Measurements from ENCODE around the gene SLC1A5. TPM values are rescaled to one million over a fixed set of nuclear protein-coding genes. Genes with fewer than 3 reads are reported as not detected.

Gene SLC1A5
- total RNA-seq, 1 donor from 2014 or later: 39.5 TPM

GRCh38 chr19:46731584-46731983, 56.8 kb downstream of the SLC1A5 start:
- Mint-ChIP-seq H3K4me3 (no peak overlapping the region), H3K27me3 (ENCODE audit: insufficient read depth, low read depth) (peaks cover 6% of the 10 kb centered on the region), H3K36me3 (peaks cover 24% of the 10 kb centered on the region), H3K9me3 (no peaks in the 10 kb centered on the region), H3K4me1 (peaks cover 11% of the 10 kb centered on the region), H3K27ac (no peak overlapping the region)
- TF ChIP-seq CTCF (IDR thresholded peaks at IDR 0.05): no peak
- no peak for TF ChIP-seq EZH2phosphoT487 (IDR thresholded peaks at IDR 0.05)
- no peak for TF ChIP-seq EZH2 (IDR thresholded peaks at IDR 0.05)
- no peaks in the 10 kb centered on the region for H3F3A ChIP-seq (ENCODE audit: low read depth)
- no peak overlapping the region for H3K9ac ChIP-seq
- peaks cover 45% of the 10 kb centered on the region for H3K79me2 ChIP-seq (ENCODE audit: low read depth)
- no peaks in the 10 kb centered on the region for H3K9me3 ChIP-seq (ENCODE audit: low read depth)
- no peak for DNase-seq (ENCODE audit: low spot score)
- no peak overlapping the region for H3K4me3 ChIP-seq
- H2AFZ ChIP-seq (replicated peaks): no peak overlapping the region
- no peaks in the 10 kb centered on the region for H3K4me1 ChIP-seq
- no peaks in the 10 kb centered on the region for H3K27me3 ChIP-seq
- H3K27ac ChIP-seq: no peak overlapping the region
- H3K4me2 ChIP-seq: no peak overlapping the region
- H4K20me1 ChIP-seq (ENCODE audit: low read depth): peaks cover 84% of the 10 kb centered on the region
- H3K36me3 ChIP-seq: peaks cover 4% of the 10 kb centered on the region

GRCh38 chr19:46731007-46731501, 57.3 kb downstream of the SLC1A5 start:
- no peak overlapping the region for H3K27ac ChIP-seq
- H4K20me1 ChIP-seq (ENCODE audit: low read depth): peaks cover 83% of the 10 kb centered on the region
- H3K9ac ChIP-seq: no peak overlapping the region
- peaks cover 4% of the 10 kb centered on the region for H3K36me3 ChIP-seq
- H3K4me3 Mint-ChIP-seq: no peak overlapping the region
- H2AFZ ChIP-seq (replicated peaks): no peak overlapping the region
- no peaks in the 10 kb centered on the region for H3K4me1 ChIP-seq
- DNase-seq (ENCODE audit: low spot score): no peak
- no peak overlapping the region for H3K4me2 ChIP-seq
- H3K27me3 Mint-ChIP-seq (ENCODE audit: insufficient read depth, low read depth): peaks cover 6% of the 10 kb centered on the region
- H3K4me3 ChIP-seq: no peak overlapping the region
- TF ChIP-seq EZH2 (IDR thresholded peaks at IDR 0.05) (no peak), CTCF (IDR thresholded peaks at IDR 0.05) (no peak), EZH2phosphoT487 (IDR thresholded peaks at IDR 0.05) (no peak)
- H3K9me3 ChIP-seq (ENCODE audit: low read depth): no peaks in the 10 kb centered on the region
- H3K9me3 Mint-ChIP-seq: no peaks in the 10 kb centered on the region
- H3K4me1 Mint-ChIP-seq: peaks cover 15% of the 10 kb centered on the region
- H3K36me3 Mint-ChIP-seq: peaks cover 27% of the 10 kb centered on the region
- H3F3A ChIP-seq (ENCODE audit: low read depth): no peaks in the 10 kb centered on the region
- peak overlapping the region; percentile 42 for H3K27ac Mint-ChIP-seq
- H3K79me2 ChIP-seq (ENCODE audit: low read depth): peaks cover 43% of the 10 kb centered on the region
- H3K27me3 ChIP-seq: no peaks in the 10 kb centered on the region

- Mint-ChIP-seq H3K9me3 (no peaks in the 10 kb centered on the region), H3K4me3 (no peak overlapping the region), H3K27ac (peak overlapping the region; percentile 42), H3K4me1 (peaks cover 19% of the 10 kb centered on the region), H3K27me3 (ENCODE audit: insufficient read depth, low read depth) (peaks cover 6% of the 10 kb centered on the region), H3K36me3 (peaks cover 31% of the 10 kb centered on the region)
- DNase-seq (ENCODE audit: low spot score): no peak
- TF ChIP-seq EZH2 (IDR thresholded peaks at IDR 0.05): no peak
- no peak for TF ChIP-seq EZH2phosphoT487 (IDR thresholded peaks at IDR 0.05)
- no peak for TF ChIP-seq CTCF (IDR thresholded peaks at IDR 0.05)
- Histone ChIP-seq H3K27ac (no peak overlapping the region), H3K4me2 (no peak overlapping the region), H3K4me1 (no peaks in the 10 kb centered on the region), H3F3A (ENCODE audit: low read depth) (no peaks in the 10 kb centered on the region), H3K79me2 (ENCODE audit: low read depth) (peaks cover 39% of the 10 kb centered on the region), H3K36me3 (peaks cover 4% of the 10 kb centered on the region), H3K27me3 (no peaks in the 10 kb centered on the region), H3K4me3 (no peak overlapping the region), H3K9me3 (ENCODE audit: low read depth) (no peaks in the 10 kb centered on the region), H4K20me1 (ENCODE audit: low read depth) (peaks cover 81% of the 10 kb centered on the region), H3K9ac (no peak overlapping the region), H2AFZ (replicated peaks) (no peak overlapping the region)
Measured at GRCh38 chr19:46730595-46730994, 57.8 kb downstream of the SLC1A5 start.

Measured in neural progenitor cell (in vitro differentiated cells).